CD4-positive, CD25-positive, alpha-beta regulatory T cell (primary cell): ENCODE measurements around the gene RGS12. TPM values are rescaled to one million over a fixed set of nuclear protein-coding genes. Genes with fewer than 3 reads are reported as not detected.
A peak's percentile ranks its signal among the peaks of the same experiment; 100 is the strongest.

ENCODE experiments used
- ATAC-seq, 2 donors: fragments of 150-1000 bp; cut with Tn5 transposase; one replicate each; pipeline ENCODE4 v1.10.0; 2021; ENCODE audit warnings: low read depth in 2 of 2, moderate number of reproducible peaks in 2 of 2, moderate library complexity in 1 of 2
- DNase-seq, 3 donors: peaks; one replicate each; pipeline versions ENCODE4 v3.0.0 to v3.0.0-alpha.2; 2012 to 2022; ENCODE audit warnings: mixed read lengths in 1 of 3
- H3K27ac ChIP-seq: one replicate; pipeline ENCODE4 v1.7.0; 2013; ENCODE audit warnings: mild to moderate bottlenecking, low read length; ENCODE audit not compliant: insufficient read depth, poor library complexity, severe bottlenecking
- H3K27me3 ChIP-seq: one replicate; pipeline ENCODE4 v1.7.0; 2013; ENCODE audit warnings: low read length; ENCODE audit not compliant: control insufficient read depth, insufficient read depth
- H3K36me3 ChIP-seq: one replicate; pipeline ENCODE4 v1.7.0; 2013; ENCODE audit warnings: mild to moderate bottlenecking, low read length, moderate library complexity; ENCODE audit not compliant: control insufficient read depth, insufficient read depth
- H3K4me1 ChIP-seq: 2 replicates; pipeline ENCODE4 v1.7.0; 2013; ENCODE audit warnings: mild to moderate bottlenecking, low read length; ENCODE audit not compliant: insufficient read depth, control insufficient read depth, poor library complexity, severe bottlenecking
- H3K4me3 ChIP-seq: one replicate; pipeline ENCODE4 v1.7.0; 2013; ENCODE audit warnings: low read depth, mild to moderate bottlenecking, low read length, moderate library complexity
- H3K9me3 ChIP-seq, 2 experiments: 1 replicate in 1 of 2; 2 replicates in 1 of 2; pipeline ENCODE4 v1.7.0; 2013; ENCODE audit warnings: low read length in 2 of 2, mild to moderate bottlenecking in 1 of 2, moderate library complexity in 1 of 2; ENCODE audit not compliant: control insufficient read depth in 2 of 2
- H3K27ac Mint-ChIP-seq, 3 donors: one replicate each; pipeline ENCODE4 v1.8.0; 2020 to 2022; ENCODE audit warnings: mild to moderate bottlenecking in 3 of 3, mixed read lengths in 3 of 3, moderate library complexity in 2 of 3
- H3K27me3 Mint-ChIP-seq: one replicate; pipeline ENCODE4 v1.8.0; 2022; ENCODE audit warnings: mild to moderate bottlenecking, mixed read lengths
- H3K36me3 Mint-ChIP-seq: one replicate; pipeline ENCODE4 v1.8.0; 2020; ENCODE audit warnings: mixed read lengths
- H3K4me1 Mint-ChIP-seq, 4 donors: one replicate each; pipeline ENCODE4 v1.8.0; 2020 to 2022; ENCODE audit warnings: mixed read lengths in 4 of 4, mild to moderate bottlenecking in 1 of 4
- H3K4me3 Mint-ChIP-seq, 4 donors: one replicate each; pipeline ENCODE4 v1.8.0; 2020 to 2022; ENCODE audit warnings: mild to moderate bottlenecking in 4 of 4, mixed read lengths in 4 of 4, moderate library complexity in 3 of 4
- H3K9me3 Mint-ChIP-seq, 7 donors: one replicate each; pipeline ENCODE4 v1.8.0; 2020 to 2022; ENCODE audit warnings: mixed read lengths in 7 of 7, mild to moderate bottlenecking in 3 of 7, moderate library complexity in 2 of 7
- polyA plus RNA-seq, 4 donors: library from polyadenylated mRNA; unstranded; fragments of 300-500 nt; fragmentation: Illumina TruSeq; gene quantifications; one replicate each; pipeline ENCODE4 v1.2.3, GENCODE V29; 2021
- total RNA-seq: library from RNA; stranded (reverse); gene quantifications from one replicate; pipeline ENCODE4 v1.2.3, GENCODE V29; 2022

Gene RGS12
- total and polyA plus RNA-seq, 5 donors from 2014 or later, result 3.7 to 27.6 (median 6.6) TPM

GRCh38 chr4:3294401-3295241, 1.8 kb downstream of the RGS12 start:
- Histone ChIP-seq H3K4me1 (peaks cover 27% of the 10 kb centered on the region), H3K27me3 (no peaks in the 10 kb centered on the region), H3K36me3 (no peaks in the 10 kb centered on the region), H3K4me3 (no peak overlapping the region), H3K27ac (no peak overlapping the region), H3K9me3 (no peaks in the 10 kb centered on the region)
- ATAC-seq (no peak), DNase-seq (no peak)
- Mint-ChIP-seq H3K36me3 (peaks cover 6% of the 10 kb centered on the region), H3K27ac (peak overlapping the region in 1 of 3 donors; percentile 93), H3K27me3 (peaks cover 10% of the 10 kb centered on the region), H3K4me3 (peak overlapping the region; percentile 84 to 97 (median 93)), H3K9me3 (peaks cover 0 to 1% (median 0%) of the 10 kb centered on the region in 7 donors), H3K4me1 (peaks cover 0 to 59% (median 33%) of the 10 kb centered on the region in 4 donors)

GRCh38 chr4:3295837-3296624, 3.2 kb downstream of the RGS12 start:
- Histone ChIP-seq H3K9me3 (no peaks in the 10 kb centered on the region), H3K27me3 (no peaks in the 10 kb centered on the region), H3K4me1 (peaks cover 28% of the 10 kb centered on the region), H3K4me3 (no peak overlapping the region), H3K36me3 (no peaks in the 10 kb centered on the region), H3K27ac (no peak overlapping the region)
- no peak for DNase-seq
- peaks cover 6% of the 10 kb centered on the region for H3K36me3 Mint-ChIP-seq
- ATAC-seq, result no peak
- peaks cover 0 to 1% (median 0%) of the 10 kb centered on the region in 7 donors for H3K9me3 Mint-ChIP-seq
- H3K27me3 Mint-ChIP-seq, result peaks cover 10% of the 10 kb centered on the region
- H3K4me3 Mint-ChIP-seq, result peak overlapping the region in 3 of 4 donors; percentile 13 to 91 (median 26)
- peaks cover 0 to 72% (median 36%) of the 10 kb centered on the region in 4 donors for H3K4me1 Mint-ChIP-seq
- peak overlapping the region in 1 of 3 donors; percentile 69 for H3K27ac Mint-ChIP-seq

- H3K4me1 ChIP-seq, result peaks cover 30% of the 10 kb centered on the region
- DNase-seq, result no peak
Observed at GRCh38 chr4:3296651-3297050, 3.8 kb downstream of the RGS12 start.

GRCh38 chr4:3297066-3297859, 4.4 kb downstream of the RGS12 start:
- Histone ChIP-seq H3K4me3 (no peak overlapping the region), H3K27me3 (no peaks in the 10 kb centered on the region), H3K9me3 (no peaks in the 10 kb centered on the region), H3K27ac (no peak overlapping the region), H3K4me1 (peaks cover 31% of the 10 kb centered on the region), H3K36me3 (no peaks in the 10 kb centered on the region)
- Mint-ChIP-seq H3K4me3 (peak overlapping the region in 2 of 4 donors; percentile 24 to 91), H3K4me1 (peaks cover 6 to 77% (median 42%) of the 10 kb centered on the region in 4 donors), H3K9me3 (peaks cover 0 to 1% (median 0%) of the 10 kb centered on the region in 7 donors), H3K27me3 (peaks cover 5% of the 10 kb centered on the region), H3K36me3 (peaks cover 6% of the 10 kb centered on the region), H3K27ac (peak overlapping the region in 1 of 3 donors; percentile 86)
- DNase-seq, result no peak
- ATAC-seq, result no peak

More at GRCh38 chr4:3296651-3297050, 3.8 kb downstream of the RGS12 start:
- peaks cover 9% of the 10 kb centered on the region for H3K27me3 Mint-ChIP-seq
- H3K27ac Mint-ChIP-seq, result no peak overlapping the region
- Histone ChIP-seq H3K36me3 (no peaks in the 10 kb centered on the region), H3K4me3 (no peak overlapping the region), H3K27ac (no peak overlapping the region), H3K27me3 (no peaks in the 10 kb centered on the region), H3K9me3 (no peaks in the 10 kb centered on the region)
- H3K4me1 Mint-ChIP-seq, result peaks cover under 1 to 76% (median 39%) of the 10 kb centered on the region in 4 donors
- peaks cover 6% of the 10 kb centered on the region for H3K36me3 Mint-ChIP-seq
- ATAC-seq, result no peak
- H3K4me3 Mint-ChIP-seq, result peak overlapping the region in 2 of 4 donors; percentile 13 to 91
- peaks cover 0 to 1% (median 0%) of the 10 kb centered on the region in 7 donors for H3K9me3 Mint-ChIP-seq

GRCh38 chr4:3299122-3299975, 6.5 kb downstream of the RGS12 start:
- H3K27ac ChIP-seq, result no peak overlapping the region
- Mint-ChIP-seq H3K36me3 (peaks cover 6% of the 10 kb centered on the region), H3K4me3 (peak overlapping the region in 1 of 4 donors; percentile 60), H3K4me1 (peaks cover 14 to 88% (median 48%) of the 10 kb centered on the region in 4 donors), H3K9me3 (peaks cover 0 to 1% (median 0%) of the 10 kb centered on the region in 7 donors), H3K27me3 (peaks cover 6% of the 10 kb centered on the region), H3K27ac (peak overlapping the region in 2 of 3 donors; percentile 27 to 73)
- DNase-seq (no peak), ATAC-seq (no peak)
- no peaks in the 10 kb centered on the region for H3K27me3 ChIP-seq
- no peak overlapping the region for H3K4me3 ChIP-seq
- peaks cover 41% of the 10 kb centered on the region for H3K4me1 ChIP-seq
- H3K36me3 ChIP-seq, result no peaks in the 10 kb centered on the region
- H3K9me3 ChIP-seq, result no peaks in the 10 kb centered on the region

GRCh38 chr4:3299976-3300671, 7.3 kb downstream of the RGS12 start:
- Mint-ChIP-seq H3K27me3 (peaks cover 6% of the 10 kb centered on the region), H3K9me3 (peaks cover 0 to 1% (median 0%) of the 10 kb centered on the region in 7 donors), H3K4me1 (peaks cover 14 to 89% (median 45%) of the 10 kb centered on the region in 4 donors), H3K36me3 (peaks cover 6% of the 10 kb centered on the region), H3K4me3 (no peak overlapping the region), H3K27ac (peak overlapping the region in 1 of 3 donors; percentile 73)
- H3K27ac ChIP-seq, result no peak overlapping the region
- no peak for DNase-seq
- H3K4me1 ChIP-seq, result peaks cover 42% of the 10 kb centered on the region
- ATAC-seq, result no peak
- no peaks in the 10 kb centered on the region for H3K27me3 ChIP-seq
- H3K9me3 ChIP-seq, result no peaks in the 10 kb centered on the region
- no peak overlapping the region for H3K4me3 ChIP-seq
- H3K36me3 ChIP-seq, result no peaks in the 10 kb centered on the region
